Upper lobe of left lung (tissue), 6 donors: ENCODE results near the gene WNK2. TPM values are rescaled to one million over a fixed set of nuclear protein-coding genes. Genes with fewer than 3 reads are reported as not detected.

Experiments used
- ATAC-seq, 2 donors: fragments of 200-7000 bp; cut with Tn5 transposase; one replicate each; pipeline ENCODE4 v1.9.1; 2022; ENCODE audit warnings: mild to moderate bottlenecking in 2 of 2, moderate library complexity in 2 of 2; ENCODE audit not compliant: low FRiP score in 2 of 2
- DNase-seq, 2 donors: peaks; one replicate each; pipeline ENCODE4 v3.0.0-alpha.2; 2019 to 2020
- H3K27ac ChIP-seq, 4 donors: fragments of 200-600 bp; sonication (generic); one replicate each; pipeline ENCODE4 v1.5.1; 2016 to 2019
- H3K27me3 ChIP-seq, 4 donors: fragments of 200-600 bp; sonication (generic); one replicate each; pipeline ENCODE4 v1.5.1; 2017 to 2019
- H3K36me3 ChIP-seq, 4 donors: fragments of 200-600 bp; sonication (generic); one replicate each; pipeline ENCODE4 v1.5.1; 2016 to 2019
- H3K4me1 ChIP-seq, 4 donors: fragments of 200-600 bp; sonication (generic); one replicate each; pipeline ENCODE4 v1.5.1; 2018 to 2019
- H3K4me3 ChIP-seq, 4 donors: fragments of 200-600 bp; sonication (generic); one replicate each; pipeline ENCODE4 v1.5.1; 2017 to 2019; ENCODE audit warnings: mild to moderate bottlenecking in 2 of 4, moderate library complexity in 1 of 4
- H3K9me3 ChIP-seq, 4 donors: fragments of 200-600 bp; sonication (generic); one replicate each; pipeline ENCODE4 v1.5.1; 2018 to 2019
- CTCF ChIP-seq, 6 experiments: fragments of 450-650 bp in 4 of 6; fragments of 200-600 bp in 2 of 6; sonication (generic) in 2 of 6; IDR thresholded peaks; one replicate each; pipeline ENCODE4 v1.5.1; 2016 to 2019; ENCODE audit warnings: antibody characterized with exemption in 6 of 6
- EP300 ChIP-seq, 4 donors: sonication (generic); formaldehyde crosslinking; IDR thresholded peaks; one replicate each; pipeline ENCODE4 v1.5.1; 2017; ENCODE audit warnings: antibody characterized with exemption in 4 of 4, control low read depth in 2 of 4
- POLR2A ChIP-seq, 4 donors: fragments of 450-650 bp; IDR thresholded peaks; one replicate each; pipeline ENCODE4 v1.5.1; 2016 to 2017; ENCODE audit warnings: antibody characterized with exemption in 4 of 4, mild to moderate bottlenecking in 2 of 4
- POLR2AphosphoS5 ChIP-seq, 2 donors: sonication (generic); formaldehyde crosslinking; IDR thresholded peaks; one replicate each; pipeline ENCODE4 v1.5.1; 2017; ENCODE audit warnings: antibody characterized with exemption in 2 of 2
- WGBS, 2 donors: methylation state at CpG; one replicate each; pipeline ENCODE4 v1.1.5; 2017 to 2018; 5-methylcytosine and 5-hydroxymethylcytosine counted together
- total RNA-seq, 6 donors: library from RNA; depleted of rRNA in 4 of 6; stranded (reverse); fragments of >200 nt in 4 of 6; gene quantifications; one replicate each; pipeline versions ENCODE4 v1.1.0 to v1.2.1, GENCODE V29; 2016 to 2021
- donor health status: DM: no; HTN: no; CAD: no; lungs with moderate emphysema.
- donor health status: DM: no; HTN: yes; CAD: no; lungs with severe emphysema.

WNK2 gene
- total RNA-seq, 6 donors from 2014 or later, result 1.1 to 11.5 (median 7.3) TPM

GRCh38 chr9:93222890-93223259 lies 38.9 kb downstream of the WNK2 start:
- H3K36me3 ChIP-seq, result no peaks in the 10 kb centered on the region
- TF ChIP-seq CTCF (IDR thresholded peaks at IDR 0.05), result no peak
- TF ChIP-seq POLR2AphosphoS5 (IDR thresholded peaks at IDR 0.05), result no peak
- H3K27me3 ChIP-seq, result no peaks in the 10 kb centered on the region
- peaks cover 0 to 7% (median 0%) of the 10 kb centered on the region in 4 donors for H3K4me1 ChIP-seq
- ATAC-seq (no peak), DNase-seq (no peak)
- H3K27ac ChIP-seq, result no peak overlapping the region
- no peaks in the 10 kb centered on the region for H3K9me3 ChIP-seq
- H3K4me3 ChIP-seq, result no peak overlapping the region
- 79 to 85% methylated on average over 7 of the region's 7 CpGs for WGBS, 2 donors

GRCh38 chr9:93223260-93224180 lies 39.6 kb downstream of the WNK2 start:
- ATAC-seq, result no peak
- Histone ChIP-seq H3K27ac (no peak overlapping the region), H3K9me3 (no peaks in the 10 kb centered on the region), H3K36me3 (no peaks in the 10 kb centered on the region), H3K27me3 (no peaks in the 10 kb centered on the region), H3K4me3 (no peak overlapping the region), H3K4me1 (peaks cover 0 to 7% (median 0%) of the 10 kb centered on the region in 4 donors)
- TF ChIP-seq CTCF (IDR thresholded peaks at IDR 0.05), result no peak
- no peak for TF ChIP-seq POLR2AphosphoS5 (IDR thresholded peaks at IDR 0.05)
- no peak for TF ChIP-seq EP300 (IDR thresholded peaks at IDR 0.05)
- no peak for TF ChIP-seq POLR2A (IDR thresholded peaks at IDR 0.05)
- WGBS, 2 donors, result 39 to 45% methylated on average over 5 to 15 of the region's 16 CpGs
- DNase-seq, result no peak

GRCh38 chr9:93224591-93224990 lies 40.7 kb downstream of the WNK2 start:
- ATAC-seq, result no peak
- no peaks in the 10 kb centered on the region for H3K27me3 ChIP-seq
- H3K4me3 ChIP-seq, result no peak overlapping the region
- no peak for DNase-seq
- H3K9me3 ChIP-seq, result no peaks in the 10 kb centered on the region
- 47 to 62% methylated on average over 2 of the region's 2 CpGs for WGBS, 2 donors
- peaks cover 0 to 7% (median 0%) of the 10 kb centered on the region in 4 donors for H3K4me1 ChIP-seq
- TF ChIP-seq POLR2A (IDR thresholded peaks at IDR 0.05) (no peak), EP300 (IDR thresholded peaks at IDR 0.05) (no peak), POLR2AphosphoS5 (IDR thresholded peaks at IDR 0.05) (no peak), CTCF (IDR thresholded peaks at IDR 0.05) (no peak)
- H3K36me3 ChIP-seq, result no peaks in the 10 kb centered on the region
- H3K27ac ChIP-seq, result no peak overlapping the region

GRCh38 chr9:93225417-93225816 lies 41.5 kb downstream of the WNK2 start:
- H3K4me1 ChIP-seq, result peaks cover 0 to 7% (median 0%) of the 10 kb centered on the region in 4 donors
- H3K36me3 ChIP-seq, result no peaks in the 10 kb centered on the region
- no peak overlapping the region for H3K27ac ChIP-seq
- DNase-seq, result no peak
- H3K27me3 ChIP-seq, result no peaks in the 10 kb centered on the region
- no peak overlapping the region for H3K4me3 ChIP-seq
- 53 to 67% methylated on average over 7 of the region's 7 CpGs for WGBS, 2 donors
- no peak for ATAC-seq
- H3K9me3 ChIP-seq, result no peaks in the 10 kb centered on the region
- no peak for TF ChIP-seq POLR2A (IDR thresholded peaks at IDR 0.05)
- no peak for TF ChIP-seq CTCF (IDR thresholded peaks at IDR 0.05)
- no peak for TF ChIP-seq EP300 (IDR thresholded peaks at IDR 0.05)
- TF ChIP-seq POLR2AphosphoS5 (IDR thresholded peaks at IDR 0.05), result no peak

GRCh38 chr9:93225892-93226291 lies 42.0 kb downstream of the WNK2 start:
- WGBS, 2 donors, result 89 to 90% methylated on average over 9 of the region's 9 CpGs
- Histone ChIP-seq H3K36me3 (no peaks in the 10 kb centered on the region), H3K9me3 (no peaks in the 10 kb centered on the region), H3K27ac (no peak overlapping the region), H3K4me1 (peaks cover 0 to 7% (median 0%) of the 10 kb centered on the region in 4 donors), H3K4me3 (no peak overlapping the region), H3K27me3 (no peaks in the 10 kb centered on the region)
- DNase-seq (no peak), ATAC-seq (no peak)
- TF ChIP-seq EP300 (IDR thresholded peaks at IDR 0.05) (no peak), CTCF (IDR thresholded peaks at IDR 0.05) (no peak), POLR2A (IDR thresholded peaks at IDR 0.05) (no peak), POLR2AphosphoS5 (IDR thresholded peaks at IDR 0.05) (no peak)
